Measurements from ENCODE around the gene KPNA6.
A peak's percentile ranks its signal among the peaks of the same experiment; 100 is the strongest.
"Not testable (repeated sequence)": the region's sequence is repeated elsewhere in the genome, so short reads cannot be mapped to it uniquely, and the experiment has no call there.

KPNA6 gene

GRCh38 chr1:32107742-32108661 lies at the start of gene KPNA6:
Gene KPNA6 (plus strand): TSS chr1:32108056. CDS start chr1:32108131, 75 bp downstream.
- peak; percentile 95 for DNase-seq (ENCODE audit: low spot score)

DNA sequence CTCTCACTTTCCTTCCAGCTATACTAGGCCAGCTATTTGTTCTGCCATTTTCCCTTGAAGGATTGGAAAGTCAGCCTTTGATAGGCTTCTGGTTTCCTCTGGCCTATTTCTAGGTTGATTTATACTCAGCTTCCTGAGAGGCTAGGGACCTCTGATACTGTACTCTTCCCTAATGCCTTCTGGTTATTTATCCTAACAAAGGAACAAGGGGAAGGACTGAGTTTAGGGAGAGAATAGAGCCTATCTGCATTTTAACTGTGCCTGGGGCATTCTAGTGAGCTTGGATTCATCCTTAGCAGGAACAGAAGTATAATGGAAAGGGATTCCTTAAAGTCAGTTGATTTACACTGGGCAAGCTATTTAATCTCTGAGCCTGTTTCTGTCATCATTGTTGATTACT lies 46.9 kb upstream of the KPNA6 start:
- no peak for DNase-seq (ENCODE audit: low spot score)

- no peak for DNase-seq (ENCODE audit: low spot score)
Observed at GRCh38 chr1:32062867-32063230, 45.0 kb upstream of the KPNA6 start.

DNA sequence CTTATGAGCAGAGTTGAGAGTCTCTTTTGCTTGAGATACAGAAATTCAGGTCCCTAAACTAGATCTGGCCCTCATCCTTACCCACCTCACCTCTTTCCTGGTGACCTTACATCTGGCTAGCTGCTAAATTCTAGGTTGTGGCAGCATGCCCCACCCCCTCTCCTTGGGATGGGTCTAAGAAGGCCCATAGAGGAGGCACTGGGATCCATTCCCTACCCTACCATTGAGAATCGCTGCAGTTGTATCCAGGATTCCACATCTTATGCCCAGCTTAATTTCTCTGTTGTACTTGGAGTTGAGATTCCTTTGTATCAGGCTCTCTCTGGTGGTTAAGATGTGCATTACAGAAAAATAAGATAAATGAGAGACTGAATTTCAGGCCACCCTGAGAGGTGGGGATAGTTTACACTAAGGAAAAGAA lies 44.6 kb upstream of the KPNA6 start:
- peak; percentile 60 for DNase-seq (ENCODE audit: low spot score)

DNA sequence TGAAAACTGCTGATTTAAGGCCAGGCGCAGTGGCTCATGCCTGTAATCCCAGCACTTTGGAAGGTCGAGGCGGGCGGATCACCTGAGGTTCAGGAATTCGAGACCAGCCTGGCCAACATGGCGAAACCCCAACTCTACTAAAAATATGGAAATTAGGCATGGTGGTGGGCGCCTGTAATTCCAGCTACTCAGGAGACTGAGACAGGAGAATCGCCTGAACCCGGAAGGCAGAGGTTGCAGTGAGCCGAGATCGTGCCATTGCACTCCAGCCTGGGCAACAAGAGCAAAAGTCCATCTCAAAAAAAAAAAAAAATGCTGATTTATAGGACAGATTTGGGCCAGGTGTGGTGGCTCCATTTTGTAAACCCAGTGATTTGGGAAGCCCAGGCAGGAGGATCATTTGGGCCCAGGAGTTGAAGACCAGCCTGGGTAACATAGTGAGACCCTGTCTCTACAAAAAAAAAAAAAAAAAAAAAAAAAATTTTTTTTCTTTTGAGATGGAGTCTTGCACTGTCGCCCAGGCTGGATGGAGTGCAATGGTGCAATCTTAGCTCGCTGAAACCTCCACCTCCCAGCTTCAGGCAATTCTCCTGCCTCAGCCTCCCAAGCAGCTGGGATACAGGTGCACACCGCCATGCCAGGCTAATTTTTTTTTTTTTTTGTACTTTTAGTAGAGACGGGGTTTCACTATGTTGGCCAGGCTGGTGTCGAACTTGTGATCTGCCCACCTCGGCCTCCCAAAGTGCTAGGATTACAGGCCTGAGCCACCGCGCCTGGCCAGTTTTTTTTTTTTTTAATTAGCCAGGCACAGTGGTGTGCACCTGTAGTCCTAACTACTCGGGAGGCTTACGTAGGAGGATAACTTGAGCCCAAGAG lies 42.0 kb upstream of the KPNA6 start:
- not testable (repeated sequence) for DNase-seq (ENCODE audit: low spot score)

DNA sequence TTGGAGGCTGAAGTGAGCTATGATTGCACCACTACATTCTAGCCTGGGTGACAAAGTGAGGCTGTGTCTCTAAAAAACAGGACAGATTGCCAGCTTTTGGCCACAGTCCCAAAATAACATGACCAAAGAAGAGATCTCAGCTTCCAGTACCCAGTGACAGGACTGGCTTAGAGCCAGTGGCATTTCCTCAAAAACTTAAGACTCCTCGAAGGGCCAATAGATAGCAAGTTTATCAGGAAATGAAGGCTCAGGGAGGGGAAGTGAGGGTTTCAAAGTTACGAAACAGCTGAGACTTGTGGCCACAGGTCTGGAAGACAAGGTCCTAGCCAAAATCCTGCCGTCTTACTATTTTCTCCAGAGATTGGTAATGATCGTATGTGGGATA lies 41.4 kb upstream of the KPNA6 start:
- peak; percentile 86 for DNase-seq (ENCODE audit: low spot score)

GRCh38 chr1:32068957-32069588 lies 38.8 kb upstream of the KPNA6 start:
- no peak for DNase-seq (ENCODE audit: low spot score)

DNA sequence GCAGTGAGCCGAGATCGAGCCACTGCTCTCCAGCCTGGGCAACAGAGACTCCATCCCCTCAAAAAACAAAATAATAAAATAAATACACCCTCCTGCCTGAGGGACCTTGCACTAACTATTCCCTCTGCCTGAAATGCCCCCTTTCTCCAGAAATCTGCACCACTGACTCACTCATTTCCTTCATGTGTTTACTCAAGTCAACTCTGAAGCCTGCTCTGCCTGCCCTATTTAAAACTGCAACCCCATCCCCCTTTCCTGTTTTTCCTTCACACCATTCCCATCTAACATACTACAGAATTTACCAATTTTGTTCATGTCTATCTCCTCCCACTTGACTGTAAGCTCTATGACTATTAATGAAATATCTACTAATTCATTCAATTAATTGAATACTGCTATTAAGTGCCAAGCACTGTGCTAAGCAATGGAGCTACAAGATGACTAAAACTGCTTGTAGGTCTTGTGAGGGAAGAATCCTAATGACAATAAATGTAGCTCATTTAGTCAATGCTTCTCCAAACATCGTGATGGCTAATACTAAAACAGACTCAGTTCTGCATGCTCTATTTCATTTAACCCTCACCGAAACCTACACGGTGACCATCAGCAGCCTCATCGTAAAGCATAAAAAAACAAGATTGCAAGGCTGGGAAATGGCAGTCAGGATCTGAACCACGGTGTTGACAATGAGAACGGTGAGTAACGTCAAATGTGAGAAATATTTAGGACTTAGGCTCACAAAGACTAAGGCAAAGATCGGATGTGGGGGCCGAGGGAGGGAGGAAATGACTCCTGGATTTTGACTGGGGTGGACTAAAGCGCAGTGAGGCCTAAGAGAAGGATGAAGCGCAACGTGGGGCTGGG lies 35.9 kb upstream of the KPNA6 start:
- DNase-seq (ENCODE audit: low spot score) = peak; percentile 88

- peak; percentile 98 for DNase-seq (ENCODE audit: low spot score)
Observed at GRCh38 chr1:32072622-32073298, 35.1 kb upstream of the KPNA6 start, which contains the start of gene TMEM39B. Gene TMEM39B (plus strand): TSS chr1:32072939. CDS start chr1:32073048, 109 bp downstream.

GRCh38 chr1:32073299-32074229 lies 34.3 kb upstream of the KPNA6 start:
- no peak for DNase-seq (ENCODE audit: low spot score)

DNA sequence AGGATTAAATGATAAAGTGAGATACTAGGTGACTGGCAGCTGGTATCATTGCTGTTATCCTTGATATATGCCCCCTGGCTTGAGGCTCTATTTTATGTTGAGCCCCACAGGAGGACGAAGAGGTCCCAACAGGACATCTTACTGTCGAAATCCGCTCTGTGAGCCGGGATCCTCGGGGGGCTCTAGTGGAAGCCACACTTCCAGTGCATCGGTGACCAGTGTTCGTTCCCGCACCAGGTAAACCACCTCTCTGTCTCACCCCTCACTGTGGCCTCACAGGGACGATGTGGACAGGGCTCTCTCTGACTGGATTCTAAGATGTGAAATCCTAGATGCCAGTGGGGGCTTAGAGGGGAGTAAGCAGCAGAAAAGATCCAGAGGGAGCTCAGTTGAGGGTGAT lies 33.0 kb upstream of the KPNA6 start:
- no peak for DNase-seq (ENCODE audit: low spot score)

- no peak for DNase-seq (ENCODE audit: low spot score)
Observed at GRCh38 chr1:32077451-32077850, 30.4 kb upstream of the KPNA6 start.

DNA sequence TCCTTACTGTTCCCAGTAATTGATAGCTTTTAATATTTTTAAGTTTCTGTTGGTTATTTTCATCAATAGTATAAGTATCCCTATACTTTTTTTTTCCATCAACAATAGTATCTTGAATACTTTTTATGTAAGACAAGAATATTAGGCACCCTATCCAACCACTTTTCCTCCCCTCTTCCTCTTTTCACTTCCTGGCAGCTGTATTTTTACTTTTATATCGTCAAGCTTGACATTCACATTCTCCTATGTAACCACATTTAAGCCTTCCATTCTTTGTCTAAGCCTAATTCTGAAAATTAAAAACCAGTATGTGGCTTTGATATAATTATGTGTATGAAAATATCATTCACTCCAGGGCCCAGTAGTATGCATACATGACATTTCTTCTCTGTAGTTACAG lies 25.8 kb upstream of the KPNA6 start:
- DNase-seq (ENCODE audit: low spot score) = no peak

- DNase-seq (ENCODE audit: low spot score) = not testable (repeated sequence)
Observed at GRCh38 chr1:32086381-32086780, 21.5 kb upstream of the KPNA6 start.

GRCh38 chr1:32091176-32091575 lies 16.7 kb upstream of the KPNA6 start:
- DNase-seq (ENCODE audit: low spot score) = no peak

GRCh38 chr1:32091591-32091990 lies 16.3 kb upstream of the KPNA6 start:
- no peak for DNase-seq (ENCODE audit: low spot score)

DNA sequence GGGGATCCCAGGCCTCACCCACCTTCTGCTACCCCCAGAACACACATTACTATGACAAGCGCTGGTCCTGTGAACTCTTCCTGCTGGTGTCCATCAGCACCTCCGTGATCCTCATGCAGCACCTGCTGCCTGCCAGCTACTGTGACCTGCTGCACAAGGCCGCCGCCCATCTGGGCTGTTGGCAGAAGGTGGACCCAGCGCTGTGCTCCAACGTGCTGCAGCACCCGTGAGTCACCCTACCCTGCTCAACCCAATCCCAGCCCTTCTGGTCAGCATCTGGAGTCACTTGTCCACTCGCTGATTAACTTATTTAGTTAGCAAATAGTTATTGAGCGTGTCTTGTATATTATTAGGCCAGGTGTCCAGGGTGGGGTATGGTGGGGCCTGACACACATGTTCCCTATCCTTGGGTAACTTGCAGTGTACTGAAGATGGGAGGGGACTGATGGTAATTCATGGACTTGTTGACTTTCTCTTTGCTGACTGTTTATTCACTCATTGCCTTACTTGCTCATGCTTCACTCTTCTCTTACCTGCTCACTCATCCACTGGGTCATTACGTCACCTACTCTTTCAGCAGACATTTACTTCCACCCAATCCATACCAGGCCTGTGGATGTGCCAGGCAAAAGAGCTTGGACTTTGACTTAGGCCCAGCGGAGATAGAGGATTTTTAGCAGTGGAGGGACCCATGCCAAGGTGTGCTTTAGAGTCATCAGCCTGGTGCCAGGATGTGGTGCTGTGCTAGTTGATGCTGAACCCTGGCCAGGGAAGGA lies 12.9 kb upstream of the KPNA6 start:
- DNase-seq (ENCODE audit: low spot score) = no peak

DNA sequence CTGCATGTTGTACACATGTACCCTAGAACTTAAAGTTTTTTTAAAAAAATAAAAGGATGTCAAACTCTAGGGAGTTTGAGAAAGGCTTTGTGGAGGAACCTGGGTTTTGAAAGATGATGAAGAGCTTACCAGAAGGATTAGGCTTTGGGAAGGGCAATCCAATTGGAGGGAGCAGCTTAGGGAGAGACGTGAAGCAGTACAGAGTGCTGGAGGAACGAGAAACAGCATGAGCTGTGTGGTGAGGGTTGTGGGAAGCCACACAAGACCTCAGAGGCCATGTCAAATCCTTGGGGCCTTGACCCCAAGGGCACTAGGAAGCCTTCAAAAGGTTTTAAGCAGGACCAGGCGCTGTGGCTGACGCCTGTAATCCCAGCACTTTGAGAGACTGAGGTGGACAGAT lies 8.4 kb upstream of the KPNA6 start:
- no peak for DNase-seq (ENCODE audit: low spot score)

- no peak for DNase-seq (ENCODE audit: low spot score)
Observed at GRCh38 chr1:32100359-32100758, 7.5 kb upstream of the KPNA6 start.

All from kidney capillary endothelial cell (primary cell).